Esophagus squamous epithelium (tissue), 5 donors: ENCODE data around the gene MACIR. TPM values are rescaled to one million over a fixed set of nuclear protein-coding genes. Genes with fewer than 3 reads are reported as not detected.

ENCODE experiments used
- DNase-seq: peaks from one replicate; lab custom pipeline; 2025; lab: John Stamatoyannopoulos, UW
- H3K27ac ChIP-seq, 4 donors: fragments of 200-600 bp; sonication (generic); one replicate each; pipeline ENCODE4 v1.5.1; 2016 to 2019; ENCODE audit warnings: mild to moderate bottlenecking in 1 of 4
- H3K27me3 ChIP-seq, 4 donors: fragments of 200-600 bp; sonication (generic); 1 replicate in 3 of 4; 2 replicates in 1 of 4; pipeline versions ENCODE4 v1.5.1 to v1.6.0; 2017 to 2021; ENCODE audit warnings: antibody characterized with exemption in 1 of 4
- H3K36me3 ChIP-seq, 3 donors: fragments of 200-600 bp; sonication (generic); one replicate each; pipeline ENCODE4 v1.5.1; 2016 to 2019
- H3K4me1 ChIP-seq, 3 donors: fragments of 200-600 bp; sonication (generic); one replicate each; pipeline ENCODE4 v1.5.1; 2017 to 2019
- H3K4me3 ChIP-seq, 4 donors: fragments of 200-600 bp; sonication (generic); 1 replicate in 3 of 4; 2 replicates in 1 of 4; pipeline ENCODE4 v1.5.1; 2016 to 2019; ENCODE audit warnings: mild to moderate bottlenecking in 2 of 4, moderate library complexity in 1 of 4
- H3K9me3 ChIP-seq, 3 donors: fragments of 200-600 bp; sonication (generic); one replicate each; pipeline ENCODE4 v1.5.1; 2016 to 2019
- CTCF ChIP-seq, 6 experiments: fragments of 450-650 bp in 4 of 6; fragments of 200-600 bp in 2 of 6; sonication (generic) in 2 of 6; IDR thresholded peaks; one replicate each; pipeline ENCODE4 v1.5.1; 2016 to 2019; ENCODE audit warnings: antibody characterized with exemption in 6 of 6, mild to moderate bottlenecking in 4 of 6, moderate library complexity in 4 of 6
- POLR2A ChIP-seq, 4 donors: fragments of 450-650 bp; IDR thresholded peaks; one replicate each; pipeline ENCODE4 v1.6.1; 2017; ENCODE audit warnings: antibody characterized with exemption in 4 of 4, mild to moderate bottlenecking in 4 of 4, moderate library complexity in 3 of 4
- WGBS, 2 donors: methylation state at CpG; one replicate each; pipeline ENCODE4 v1.1.5; 2018; 5-methylcytosine and 5-hydroxymethylcytosine counted together
- intact Hi-C: fragments of 100-400 bp; cut with DNase I; formaldehyde crosslinking; loops from one replicate; pipeline ENCODE4 v1.15.0; 2022
- total RNA-seq, 4 donors: library from RNA; depleted of rRNA; stranded (reverse); fragments of >200 nt; gene quantifications; one replicate each; pipeline ENCODE4 v1.1.0, GENCODE V29; 2016
- donor health status: DM: yes; HTN: yes; CAD: no.

MACIR gene
- total RNA-seq, 4 donors from 2014 or later, result 2.3 to 10.1 (median 6.2) TPM

DNA sequence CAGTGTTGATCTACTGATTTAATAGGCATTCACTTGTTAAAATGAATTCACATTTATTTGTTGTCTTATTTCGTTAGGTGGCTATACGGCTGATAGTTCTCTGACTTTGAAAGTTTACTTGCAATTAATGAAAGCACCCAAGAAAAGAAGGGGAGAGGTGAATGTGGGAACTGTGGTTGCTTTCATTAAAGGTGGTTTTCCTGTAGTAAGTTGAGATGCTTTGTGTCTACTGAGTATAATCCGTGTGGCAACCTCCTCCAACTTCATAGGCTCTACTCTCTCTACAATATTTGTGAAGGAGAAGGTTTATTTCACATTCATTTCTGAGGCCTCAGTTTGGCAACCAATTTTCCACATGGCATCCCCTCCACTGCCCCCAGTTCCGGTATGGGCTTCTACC lies 12.8 kb upstream of the MACIR start:
- no peak overlapping the region for H3K27ac ChIP-seq
- TF ChIP-seq POLR2A (IDR thresholded peaks at IDR 0.05) (no peak), CTCF (IDR thresholded peaks at IDR 0.05) (no peak)
- DNase-seq, result no peak
- WGBS, 2 donors, result 83 to 84% methylated on average over 4 of the region's 4 CpGs
- H3K4me3 ChIP-seq, result no peak overlapping the region
- no peaks in the 10 kb centered on the region for H3K27me3 ChIP-seq
- H3K4me1 ChIP-seq, result no peaks in the 10 kb centered on the region
- H3K9me3 ChIP-seq, result no peaks in the 10 kb centered on the region
- intact Hi-C loops, result no loop called here
- H3K36me3 ChIP-seq, result no peaks in the 10 kb centered on the region

- intact Hi-C loops, result no loop called here
- TF ChIP-seq POLR2A (IDR thresholded peaks at IDR 0.05) (no peak), CTCF (IDR thresholded peaks at IDR 0.05) (no peak)
Measured at GRCh38 chr5:103247118-103247517, 11.4 kb upstream of the MACIR start.

DNA sequence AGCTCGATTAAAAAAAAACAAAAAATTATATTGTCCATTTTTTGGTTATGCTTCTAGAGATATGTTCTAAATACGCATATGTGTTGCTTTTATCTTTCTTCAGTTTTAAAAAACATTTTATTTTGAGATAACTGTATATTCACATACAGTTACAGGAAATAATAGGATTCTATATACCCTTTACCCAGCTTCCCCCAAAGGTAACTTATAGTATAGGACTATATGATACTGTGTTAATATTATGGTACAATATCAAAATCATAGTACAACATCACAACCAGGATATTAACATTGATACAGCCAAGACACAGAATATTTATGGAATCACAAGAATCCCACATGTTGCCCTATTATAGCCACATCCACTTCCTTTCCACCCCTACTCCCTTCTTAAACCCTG lies 9.5 kb upstream of the MACIR start:
- Histone ChIP-seq H3K36me3 (no peaks in the 10 kb centered on the region), H3K27me3 (peaks cover 0 to 5% (median 0%) of the 10 kb centered on the region in 4 donors), H3K27ac (no peak overlapping the region), H3K9me3 (no peaks in the 10 kb centered on the region), H3K4me1 (no peaks in the 10 kb centered on the region), H3K4me3 (no peak overlapping the region)
- no peak for DNase-seq
- WGBS, 2 donors, result 90 to 94% methylated on average over 2 of the region's 2 CpGs
- TF ChIP-seq POLR2A (IDR thresholded peaks at IDR 0.05), result no peak
- TF ChIP-seq CTCF (IDR thresholded peaks at IDR 0.05), result no peak
- intact Hi-C loops, result no loop called here

More at GRCh38 chr5:103247118-103247517, 11.4 kb upstream of the MACIR start:
- H3K27me3 ChIP-seq, result peaks cover 0 to 5% (median 0%) of the 10 kb centered on the region in 4 donors
- H3K36me3 ChIP-seq, result no peaks in the 10 kb centered on the region
- H3K4me1 ChIP-seq, result no peaks in the 10 kb centered on the region
- DNase-seq, result no peak
- no peak overlapping the region for H3K27ac ChIP-seq
- H3K4me3 ChIP-seq, result no peak overlapping the region
- no peaks in the 10 kb centered on the region for H3K9me3 ChIP-seq
- WGBS, 2 donors, result 91 to 96% methylated on average over 1 of the region's 1 CpG

GRCh38 chr5:103254921-103255320 lies 3.6 kb upstream of the MACIR start:
- H3K27ac ChIP-seq, result no peak overlapping the region

DNA sequence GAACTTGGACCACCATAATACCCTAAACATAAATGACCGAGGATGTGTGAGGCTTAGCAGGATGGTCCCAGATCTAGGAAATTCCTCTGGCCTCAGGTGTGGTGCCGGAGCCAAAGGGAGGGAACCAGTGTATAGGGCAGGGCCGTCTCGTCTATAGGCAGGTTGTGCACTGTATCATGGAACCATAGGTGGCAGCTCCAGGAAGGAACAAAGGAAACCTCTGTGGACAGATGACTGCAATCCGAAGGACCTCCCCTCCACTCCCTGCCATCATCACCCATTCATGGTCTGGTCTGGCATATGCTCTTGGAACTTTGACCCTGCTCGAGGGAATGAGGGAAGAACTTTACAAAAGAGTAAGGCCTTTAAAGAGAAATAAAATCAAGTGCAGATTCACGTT lies 2.9 kb upstream of the MACIR start:
- intact Hi-C loops, result no loop called here
- H3K36me3 ChIP-seq, result no peaks in the 10 kb centered on the region
- H3K27ac ChIP-seq, result no peak overlapping the region
- WGBS, 2 donors, result 89% methylated on average over 7 of the region's 7 CpGs
- H3K4me3 ChIP-seq, result no peak overlapping the region
- no peaks in the 10 kb centered on the region for H3K9me3 ChIP-seq
- peaks cover 0 to 15% (median 0%) of the 10 kb centered on the region in 3 donors for H3K4me1 ChIP-seq
- peaks cover 0 to 5% (median 0%) of the 10 kb centered on the region in 4 donors for H3K27me3 ChIP-seq
- TF ChIP-seq CTCF (IDR thresholded peaks at IDR 0.05) (no peak), POLR2A (IDR thresholded peaks at IDR 0.05) (no peak)
- DNase-seq, result no peak

More at GRCh38 chr5:103254921-103255320, 3.6 kb upstream of the MACIR start:
- no peak for TF ChIP-seq CTCF (IDR thresholded peaks at IDR 0.05)
- TF ChIP-seq POLR2A (IDR thresholded peaks at IDR 0.05), result no peak
- Histone ChIP-seq H3K27me3 (peaks cover 0 to 5% (median 0%) of the 10 kb centered on the region in 4 donors), H3K9me3 (no peaks in the 10 kb centered on the region), H3K4me1 (peaks cover 0 to 8% (median 0%) of the 10 kb centered on the region in 3 donors), H3K4me3 (no peak overlapping the region), H3K36me3 (no peaks in the 10 kb centered on the region)
- WGBS, 2 donors, result 46 to 91% methylated on average over 1 of the region's 1 CpG
- DNase-seq, result no peak
- intact Hi-C loops, result no loop called here
